Panc1 (cell line): ENCODE results near the gene RNF222. TPM values are rescaled to one million over a fixed set of nuclear protein-coding genes. Genes with fewer than 3 reads are reported as not detected.

Experiments used
- ATAC-seq: fragments of 200-7000 bp; cut with Tn5 transposase; 2 replicates; pipeline ENCODE4 v1.9.1; 2020; ENCODE audit warnings: mild to moderate bottlenecking, moderate library complexity
- BruUV-seq: library from RNA; stranded (reverse); fragments of 400-500 nt; replicated peaks from 2 replicates; lab custom pipeline; 2021; lab: Mats Ljungman, UMichigan
- CTCF ChIA-PET: fragments of 300-600 bp; sonication (Branson Sonifier 250); formaldehyde crosslinking; loops from one replicate; lab custom pipeline; 2022; ENCODE audit warnings: antibody characterized with exemption; lab: Charles Lee
- POLR2A ChIA-PET: fragments of 300-600 bp; sonication (Branson Sonifier 250); formaldehyde crosslinking; loops from one replicate; lab custom pipeline; 2022; ENCODE audit warnings: antibody characterized with exemption; lab: Charles Lee
- DNase-seq: peaks from one replicate; pipeline ENCODE4 v3.0.0-alpha.2; 2010; ENCODE audit warnings: low read depth, low spot score
- H3K27ac ChIP-seq: 2 replicates; pipeline ENCODE4 v1.5.1; 2011; ENCODE audit warnings: mild to moderate bottlenecking, low read length, inconsistent platforms
- H3K27me3 ChIP-seq: fragments of 200-500 bp; sonication (Bioruptor generic); 2 replicates; pipeline ENCODE4 v1.6.0; 2014; ENCODE audit warnings: low read length, inconsistent platforms; ENCODE audit not compliant: control insufficient read depth, insufficient read depth
- H3K36me3 ChIP-seq: fragments of 200-500 bp; sonication (Bioruptor generic); 2 replicates; pipeline ENCODE4 v1.5.1; 2014; ENCODE audit warnings: inconsistent platforms, mild to moderate bottlenecking, low read length, moderate library complexity; ENCODE audit not compliant: control insufficient read depth, insufficient read depth
- H3K4me1 ChIP-seq: 2 replicates; pipeline ENCODE4 v1.5.1; 2011; ENCODE audit warnings: inconsistent platforms, mild to moderate bottlenecking, low read length, moderate library complexity; ENCODE audit not compliant: control insufficient read depth, insufficient read depth
- H3K4me3 ChIP-seq, 2 experiments: 2 replicates each; pipeline ENCODE4 v1.5.1; 2011 to 2012; ENCODE audit warnings: low read depth in 2 of 2, low read length in 2 of 2, mild to moderate bottlenecking in 2 of 2, inconsistent platforms in 1 of 2, moderate library complexity in 1 of 2
- H3K9me3 ChIP-seq: fragments of 200-500 bp; sonication (Bioruptor generic); 2 replicates; pipeline ENCODE4 v1.5.1; 2014; ENCODE audit warnings: low read depth, mild to moderate bottlenecking, inconsistent platforms, low read length, moderate library complexity; ENCODE audit not compliant: control insufficient read depth, insufficient read depth
- POLR2AphosphoS5 ChIP-seq: IDR thresholded peaks from 2 replicates; pipeline ENCODE4 v1.6.1; 2012; ENCODE audit warnings: mild to moderate bottlenecking, low read depth, low read length, moderate library complexity
- SIN3A ChIP-seq: IDR thresholded peaks from 2 replicates; pipeline ENCODE4 v1.6.1; 2012; ENCODE audit warnings: low read depth, mild to moderate bottlenecking, low read length, moderate library complexity, borderline replicate concordance; ENCODE audit not compliant: insufficient read depth
- TCF7L2 ChIP-seq: IDR thresholded peaks from 2 replicates; pipeline ENCODE4 v1.6.1; 2011; ENCODE audit warnings: mild to moderate bottlenecking, low read depth, low read length, inconsistent platforms
- in situ Hi-C: cut with HindIII; loops from 2 replicates; pipeline ENCODE4 v1.10.0; 2016; ENCODE audit warnings: low sequenced_read_pairs, low pct_unique_long_range_greater_than_20kb
- intact Hi-C: fragments of 100-400 bp; cut with micrococcal nuclease; formaldehyde crosslinking; loops from one replicate; pipeline ENCODE4 v1.10.0; 2022; ENCODE audit not compliant: unreplicated experiment
- total RNA-seq: library from RNA; stranded (reverse); gene quantifications from one replicate; pipeline ENCODE4 v1.2.1, GENCODE V29; 2021; ENCODE audit not compliant: unreplicated experiment
- TF ChIP-seq, protein P1 (sequence below), 2 experiments: IDR thresholded peaks; 2 replicates each; pipeline ENCODE4 v1.6.1; 2011 to 2012; ENCODE audit warnings: low read depth in 2 of 2, control low read depth in 1 of 2, low read length in 1 of 2, mild to moderate bottlenecking in 1 of 2, moderate library complexity in 1 of 2; ENCODE audit not compliant: insufficient read depth in 1 of 2
- TF ChIP-seq, protein P2 (sequence below): fragments of 450-650 bp; IDR thresholded peaks from 2 replicates; pipeline ENCODE4 v1.5.1; 2017; ENCODE audit warnings: mild to moderate bottlenecking

The RNF222 gene
- total RNA-seq, 1 experiment from 2014 or later: not detected

DNA sequence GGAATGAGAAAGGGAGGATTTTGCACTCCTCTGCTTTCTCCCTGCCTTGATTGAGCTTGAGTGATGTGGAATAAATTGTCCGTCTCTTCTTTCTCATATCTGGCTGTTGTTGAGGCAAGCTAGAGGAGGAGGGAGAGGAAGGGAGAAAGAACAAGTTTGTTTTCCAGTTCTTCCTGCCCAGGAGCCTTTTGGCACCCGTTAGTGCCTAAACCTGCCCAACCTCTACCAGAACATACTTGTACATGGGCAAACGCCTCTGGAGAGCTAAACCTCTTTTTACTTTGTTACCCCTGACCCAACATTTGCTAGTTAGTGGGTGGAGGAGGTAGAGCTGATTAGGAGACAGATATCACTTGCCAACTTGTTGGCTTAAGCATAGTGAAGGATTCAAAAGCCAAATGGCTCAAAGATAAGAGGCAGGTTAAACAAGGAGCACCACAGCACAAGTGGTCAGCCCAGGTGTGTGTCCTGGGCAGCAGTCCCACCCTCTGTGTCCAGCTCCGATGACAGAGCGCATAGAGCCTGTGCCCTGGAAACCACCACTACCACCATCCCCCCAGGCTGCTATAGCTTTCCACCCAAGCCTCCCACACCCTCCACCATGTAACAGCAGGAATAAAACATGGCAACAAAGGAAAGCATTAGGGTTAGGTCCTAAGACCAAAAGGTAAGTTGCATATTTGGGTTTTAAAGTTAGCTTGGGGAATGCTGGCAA, 51.5 kb downstream of the RNF222 start:
- H3K27me3 ChIP-seq: no peaks in the 10 kb centered on the region
- ChIA-PET POLR2A (interaction anchor here (0.6 kb wide), 2 partner anchors 12 to 174 kb away, joined by 6 to 8 read pairs; no protein-coding TSS in a partner anchor), CTCF (no interaction called here)
- in situ Hi-C loops (no loop called here), intact Hi-C loops (no loop called here)
- no peak for ATAC-seq
- TF ChIP-seq, protein P1, sequence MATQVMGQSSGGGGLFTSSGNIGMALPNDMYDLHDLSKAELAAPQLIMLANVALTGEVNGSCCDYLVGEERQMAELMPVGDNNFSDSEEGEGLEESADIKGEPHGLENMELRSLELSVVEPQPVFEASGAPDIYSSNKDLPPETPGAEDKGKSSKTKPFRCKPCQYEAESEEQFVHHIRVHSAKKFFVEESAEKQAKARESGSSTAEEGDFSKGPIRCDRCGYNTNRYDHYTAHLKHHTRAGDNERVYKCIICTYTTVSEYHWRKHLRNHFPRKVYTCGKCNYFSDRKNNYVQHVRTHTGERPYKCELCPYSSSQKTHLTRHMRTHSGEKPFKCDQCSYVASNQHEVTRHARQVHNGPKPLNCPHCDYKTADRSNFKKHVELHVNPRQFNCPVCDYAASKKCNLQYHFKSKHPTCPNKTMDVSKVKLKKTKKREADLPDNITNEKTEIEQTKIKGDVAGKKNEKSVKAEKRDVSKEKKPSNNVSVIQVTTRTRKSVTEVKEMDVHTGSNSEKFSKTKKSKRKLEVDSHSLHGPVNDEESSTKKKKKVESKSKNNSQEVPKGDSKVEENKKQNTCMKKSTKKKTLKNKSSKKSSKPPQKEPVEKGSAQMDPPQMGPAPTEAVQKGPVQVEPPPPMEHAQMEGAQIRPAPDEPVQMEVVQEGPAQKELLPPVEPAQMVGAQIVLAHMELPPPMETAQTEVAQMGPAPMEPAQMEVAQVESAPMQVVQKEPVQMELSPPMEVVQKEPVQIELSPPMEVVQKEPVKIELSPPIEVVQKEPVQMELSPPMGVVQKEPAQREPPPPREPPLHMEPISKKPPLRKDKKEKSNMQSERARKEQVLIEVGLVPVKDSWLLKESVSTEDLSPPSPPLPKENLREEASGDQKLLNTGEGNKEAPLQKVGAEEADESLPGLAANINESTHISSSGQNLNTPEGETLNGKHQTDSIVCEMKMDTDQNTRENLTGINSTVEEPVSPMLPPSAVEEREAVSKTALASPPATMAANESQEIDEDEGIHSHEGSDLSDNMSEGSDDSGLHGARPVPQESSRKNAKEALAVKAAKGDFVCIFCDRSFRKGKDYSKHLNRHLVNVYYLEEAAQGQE (IDR thresholded peaks at IDR 0.05; ENCODE audit: insufficient read depth in 1 of 2, low read depth in 2 of 2, low read length in 1 of 2): no peak
- TF ChIP-seq, protein P2, sequence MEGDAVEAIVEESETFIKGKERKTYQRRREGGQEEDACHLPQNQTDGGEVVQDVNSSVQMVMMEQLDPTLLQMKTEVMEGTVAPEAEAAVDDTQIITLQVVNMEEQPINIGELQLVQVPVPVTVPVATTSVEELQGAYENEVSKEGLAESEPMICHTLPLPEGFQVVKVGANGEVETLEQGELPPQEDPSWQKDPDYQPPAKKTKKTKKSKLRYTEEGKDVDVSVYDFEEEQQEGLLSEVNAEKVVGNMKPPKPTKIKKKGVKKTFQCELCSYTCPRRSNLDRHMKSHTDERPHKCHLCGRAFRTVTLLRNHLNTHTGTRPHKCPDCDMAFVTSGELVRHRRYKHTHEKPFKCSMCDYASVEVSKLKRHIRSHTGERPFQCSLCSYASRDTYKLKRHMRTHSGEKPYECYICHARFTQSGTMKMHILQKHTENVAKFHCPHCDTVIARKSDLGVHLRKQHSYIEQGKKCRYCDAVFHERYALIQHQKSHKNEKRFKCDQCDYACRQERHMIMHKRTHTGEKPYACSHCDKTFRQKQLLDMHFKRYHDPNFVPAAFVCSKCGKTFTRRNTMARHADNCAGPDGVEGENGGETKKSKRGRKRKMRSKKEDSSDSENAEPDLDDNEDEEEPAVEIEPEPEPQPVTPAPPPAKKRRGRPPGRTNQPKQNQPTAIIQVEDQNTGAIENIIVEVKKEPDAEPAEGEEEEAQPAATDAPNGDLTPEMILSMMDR: no peak
- TF ChIP-seq TCF7L2 (no peak), POLR2AphosphoS5 (no peak), SIN3A (no peak)
- H3K9me3 ChIP-seq: no peaks in the 10 kb centered on the region
- no peaks in the 10 kb centered on the region for H3K4me1 ChIP-seq
- BruUV-seq: no TSS peak
- no peaks in the 10 kb centered on the region for H3K36me3 ChIP-seq
- no peak for DNase-seq
- no peak overlapping the region for H3K27ac ChIP-seq
- H3K4me3 ChIP-seq: no peak overlapping the region

DNA sequence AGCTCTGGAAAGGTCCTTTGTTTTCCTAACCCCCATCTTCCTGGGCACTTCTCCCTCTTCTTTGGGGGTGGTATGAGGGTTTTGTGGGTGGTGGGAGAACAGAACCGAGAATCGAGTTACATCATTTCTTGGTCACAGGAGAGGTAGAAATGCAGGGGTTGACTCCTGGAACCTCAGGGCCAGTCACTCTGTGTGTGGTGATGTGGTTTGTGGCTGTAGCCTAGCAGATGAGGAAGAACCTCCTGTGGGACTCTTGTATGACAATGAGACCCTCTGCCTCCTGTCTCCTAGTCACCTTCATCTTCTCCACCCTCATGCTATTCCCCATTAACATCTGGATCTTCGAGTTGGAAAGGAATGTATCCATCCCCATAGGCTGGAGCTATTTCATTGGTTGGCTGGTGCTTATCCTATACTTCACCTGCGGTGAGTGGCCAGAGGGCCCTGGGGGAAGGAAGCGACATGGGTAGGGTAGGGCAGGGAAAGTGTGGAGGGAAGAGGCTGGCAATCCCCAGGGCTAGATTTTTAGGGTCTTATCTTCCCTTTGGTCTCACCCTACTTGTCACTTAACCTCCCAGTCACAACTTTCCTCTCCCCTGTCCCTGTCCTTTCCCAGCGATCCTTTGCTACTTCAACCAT, 52.5 kb downstream of the RNF222 start:
- in situ Hi-C loops: no loop called here
- H3K27me3 ChIP-seq: no peaks in the 10 kb centered on the region
- H3K9me3 ChIP-seq: no peaks in the 10 kb centered on the region
- DNase-seq (no peak), ATAC-seq (no peak)
- ChIA-PET CTCF (no interaction called here), POLR2A (no interaction called here)
- no peaks in the 10 kb centered on the region for H3K4me1 ChIP-seq
- H3K36me3 ChIP-seq: no peaks in the 10 kb centered on the region
- H3K27ac ChIP-seq: no peak overlapping the region
- BruUV-seq: no TSS peak
- H3K4me3 ChIP-seq: no peak overlapping the region
- TF ChIP-seq, protein P2: no peak
- TF ChIP-seq SIN3A (no peak), POLR2AphosphoS5 (no peak), TCF7L2 (no peak)
- TF ChIP-seq, protein P1 (IDR thresholded peaks at IDR 0.05; ENCODE audit: insufficient read depth in 1 of 2, low read depth in 2 of 2, low read length in 1 of 2): no peak
- intact Hi-C loops: no loop called here
